CD4-positive, alpha-beta T cell (primary cell): ENCODE measurements around the gene FOXJ2. TPM values are rescaled to one million over a fixed set of nuclear protein-coding genes. Genes with fewer than 3 reads are reported as not detected.
A peak's percentile ranks its signal among the peaks of the same experiment; 100 is the strongest.
"Not testable (repeated sequence)": the region's sequence is repeated elsewhere in the genome, so short reads cannot be mapped to it uniquely, and the experiment has no call there.

Experiments
- ATAC-seq: fragments of 200-7000 bp; cut with Tn5 transposase; one replicate; pipeline ENCODE4 v1.10.0; 2022; ENCODE audit warnings: mild to moderate bottlenecking; ENCODE audit not compliant: poor library complexity
- CTCF ChIA-PET: fragments of 350-600 bp; sonication (Branson Sonifier 250); formaldehyde crosslinking; loops from one replicate; lab custom pipeline; 2021; ENCODE audit warnings: antibody characterized with exemption, inconsistent platforms; lab: Charles Lee
- POLR2A ChIA-PET: fragments of 350-600 bp; sonication (Branson Sonifier 250); formaldehyde crosslinking; loops from one replicate; lab custom pipeline; 2021; ENCODE audit warnings: antibody characterized with exemption, inconsistent platforms; lab: Charles Lee
- DNase-seq, 14 experiments: peaks; one replicate each; pipeline ENCODE4 v3.0.0-alpha.2; 2013 to 2020; ENCODE audit warnings: mixed read lengths in 2 of 14
- H3K27ac ChIP-seq, 2 donors: one replicate each; pipeline versions ENCODE4 v1.5.1 to v1.7.0; 2013; ENCODE audit warnings: low read length in 2 of 2, low read depth in 1 of 2, mild to moderate bottlenecking in 1 of 2
- H3K27me3 ChIP-seq, 2 experiments: 1 replicate in 1 of 2; 2 replicates in 1 of 2; pipeline versions ENCODE4 v1.6.1 to v1.7.0; 2013; ENCODE audit warnings: low read length in 2 of 2, control low read depth in 1 of 2, mild to moderate bottlenecking in 1 of 2, moderate library complexity in 1 of 2; ENCODE audit not compliant: insufficient read depth in 2 of 2, control insufficient read depth in 1 of 2
- H3K36me3 ChIP-seq: one replicate; pipeline ENCODE4 v1.6.1; 2013; ENCODE audit warnings: low read length, control low read depth; ENCODE audit not compliant: insufficient read depth
- H3K4me1 ChIP-seq: one replicate; pipeline ENCODE4 v1.6.1; 2013; ENCODE audit warnings: low read length, control low read depth; ENCODE audit not compliant: insufficient read depth
- H3K4me3 ChIP-seq: one replicate; pipeline ENCODE4 v1.5.1; 2013; ENCODE audit warnings: mild to moderate bottlenecking, low read length, moderate library complexity
- H3K9me3 ChIP-seq, 2 experiments: 1 replicate in 1 of 2; 2 replicates in 1 of 2; pipeline versions ENCODE4 v1.6.1 to v1.7.0; 2013; ENCODE audit warnings: low read length in 2 of 2, mild to moderate bottlenecking in 2 of 2, control low read depth in 1 of 2, moderate library complexity in 1 of 2; ENCODE audit not compliant: control insufficient read depth in 1 of 2, insufficient read depth in 1 of 2
- H3K27ac Mint-ChIP-seq: one replicate; pipeline ENCODE4 v1.8.0; 2020; ENCODE audit warnings: mixed read lengths
- H3K27me3 Mint-ChIP-seq: one replicate; pipeline ENCODE4 v1.8.0; 2021; ENCODE audit warnings: mixed read lengths
- H3K36me3 Mint-ChIP-seq: one replicate; pipeline ENCODE4 v1.8.0; 2021; ENCODE audit warnings: low read depth, mixed read lengths
- H3K4me1 Mint-ChIP-seq: one replicate; pipeline ENCODE4 v1.8.0; 2021; ENCODE audit warnings: low read depth, mixed read lengths
- H3K4me3 Mint-ChIP-seq: one replicate; pipeline ENCODE4 v1.8.0; 2020; ENCODE audit warnings: mild to moderate bottlenecking, mixed read lengths
- H3K9me3 Mint-ChIP-seq: one replicate; pipeline ENCODE4 v1.8.0; 2020; ENCODE audit warnings: mixed read lengths
- CTCF ChIP-seq: fragments of 200-600 bp; IDR thresholded peaks from one replicate; pipeline ENCODE4 v1.8.0; 2022; ENCODE audit warnings: antibody characterized with exemption, mild to moderate bottlenecking
- intact Hi-C, 2 experiments: fragments of 100-400 bp; cut with DNase I in 1 of 2; cut with micrococcal nuclease in 1 of 2; formaldehyde crosslinking; loops; one replicate each; pipeline versions ENCODE4 v1.15.1 to v1.9.0; 2023 to 2025; cut with DNase I, micrococcal nuclease
- total RNA-seq, 174 experiments: library from RNA in 2 of 174; stranded (reverse) in 2 of 174; gene quantifications; one replicate each; pipeline ENCODE4 v1.2.3 and lab custom pipeline; 2021 to 2026

Gene FOXJ2
- total RNA-seq, 2 experiments from 2014 or later, result 36.3 to 38.5 TPM

GRCh38 chr12:8064131-8064530, 31.6 kb downstream of the FOXJ2 start:
- intact Hi-C loops, result no loop called here
- Mint-ChIP-seq H3K4me1 (peaks cover 32% of the 10 kb centered on the region), H3K4me3 (no peak overlapping the region), H3K27ac (no peak overlapping the region), H3K36me3 (no peaks in the 10 kb centered on the region), H3K9me3 (no peaks in the 10 kb centered on the region), H3K27me3 (no peaks in the 10 kb centered on the region)
- H3K4me1 ChIP-seq, result peaks cover 20% of the 10 kb centered on the region
- DNase-seq, result no peak
- POLR2A ChIA-PET, result no interaction called here
- H3K36me3 ChIP-seq, result no peaks in the 10 kb centered on the region
- no peak for TF ChIP-seq CTCF
- H3K4me3 ChIP-seq, result no peak overlapping the region
- H3K9me3 ChIP-seq, result no peaks in the 10 kb centered on the region
- no peaks in the 10 kb centered on the region for H3K27me3 ChIP-seq
- ATAC-seq, result no peak
- H3K27ac ChIP-seq, result no peak overlapping the region
- CTCF ChIA-PET, result interaction anchor here (1.5 to 2.3 kb wide), 2 partner anchors 14 to 18 kb away, joined by 4 read pairs; no protein-coding TSS in a partner anchor

- H3K9me3 Mint-ChIP-seq, result no peaks in the 10 kb centered on the region
- H3K4me3 Mint-ChIP-seq, result peak within 1 kb of the TSS; percentile 47
- H3K9me3 ChIP-seq, result no peaks in the 10 kb centered on the region
- ATAC-seq (peak; percentile 97), DNase-seq (peak in 13 of 14 experiments; percentile 16 to 88 (median 47))
- POLR2A ChIA-PET, result interaction anchor here (0.6 to 1.9 kb wide), 13 partner anchors 10 to 574 kb away, joined by 3 to 14 read pairs (median 4); partner anchors contain the start of genes FOXJ2, NECAP1 and SLC2A3
- no peak for TF ChIP-seq CTCF
- H3K4me1 ChIP-seq, result peaks cover 23% of the 10 kb centered on the region
- no peaks in the 10 kb centered on the region for H3K27me3 ChIP-seq
- intact Hi-C loops, result loop anchor here in 1 of 2 experiments (1.0 kb wide), 1 partner anchor 12 kb away; no protein-coding TSS in a partner anchor
- no peaks in the 10 kb centered on the region for H3K27me3 Mint-ChIP-seq
- no peaks in the 10 kb centered on the region for H3K36me3 ChIP-seq
- H3K27ac ChIP-seq, result peak within 1 kb of the TSS; percentile 47 to 48
- no peaks in the 10 kb centered on the region for H3K36me3 Mint-ChIP-seq
- CTCF ChIA-PET, result interaction anchor here (0.9 to 3.3 kb wide), 6 partner anchors 9 to 178 kb away, joined by 3 to 25 read pairs (median 3); no protein-coding TSS in a partner anchor
- peak within 1 kb of the TSS; percentile 91 for H3K27ac Mint-ChIP-seq
- peak within 1 kb of the TSS; percentile 19 for H3K4me3 ChIP-seq
- H3K4me1 Mint-ChIP-seq, result peaks cover 32% of the 10 kb centered on the region
These were observed 33.6 kb downstream of the FOXJ2 start, which contains the start of gene C3AR1 for GRCh38 chr12:8065991-8066594. Gene C3AR1, minus strand, starts transcription at chr12:8066359. Its CDS starts 6,174 bp downstream, at chr12:8060185.

GRCh38 chr12:8069582-8069981, 37.1 kb downstream of the FOXJ2 start:
- ChIA-PET POLR2A (interaction anchor here (1.6 kb wide), 1 partner anchor 9 kb away, joined by 4 read pairs; no protein-coding TSS in a partner anchor), CTCF (interaction anchor here (2.1 kb wide), 1 partner anchor 9 kb away, joined by 7 read pairs; no protein-coding TSS in a partner anchor)
- Mint-ChIP-seq H3K36me3 (no peaks in the 10 kb centered on the region), H3K4me3 (no peak overlapping the region), H3K27me3 (no peaks in the 10 kb centered on the region), H3K9me3 (no peaks in the 10 kb centered on the region), H3K27ac (no peak overlapping the region), H3K4me1 (peaks cover 27% of the 10 kb centered on the region)
- Histone ChIP-seq H3K9me3 (no peaks in the 10 kb centered on the region), H3K27ac (no peak overlapping the region), H3K4me1 (peaks cover 15% of the 10 kb centered on the region), H3K4me3 (no peak overlapping the region), H3K27me3 (no peaks in the 10 kb centered on the region), H3K36me3 (no peaks in the 10 kb centered on the region)
- no peak for TF ChIP-seq CTCF
- ATAC-seq (no peak), DNase-seq (no peak)
- intact Hi-C loops, result no loop called here

- H3K4me3 Mint-ChIP-seq, H3K36me3 Mint-ChIP-seq, H3K4me1 ChIP-seq, H3K36me3 ChIP-seq, DNase-seq, H3K9me3 ChIP-seq, H3K9me3 Mint-ChIP-seq, H3K4me1 Mint-ChIP-seq, H3K27me3 ChIP-seq, H3K27ac ChIP-seq, POLR2A ChIA-PET, H3K27ac Mint-ChIP-seq, intact Hi-C loops, H3K27me3 Mint-ChIP-seq, H3K4me3 ChIP-seq, ATAC-seq: not testable (repeated sequence)
- CTCF ChIA-PET, result interaction anchor here (0.9 kb wide), 1 partner anchor 26 kb away, joined by 3 read pairs; no protein-coding TSS in a partner anchor
These were observed 39.3 kb downstream of the FOXJ2 start for GRCh38 chr12:8071820-8072219.
